Left colon (tissue), 2 donors: Measurements from ENCODE around the gene TCTN2. TPM values are rescaled to one million over a fixed set of nuclear protein-coding genes. Genes with fewer than 3 reads are reported as not detected.
A peak's percentile ranks its signal among the peaks of the same experiment; 100 is the strongest.

Experiments
- ATAC-seq: fragments of 200-7000 bp; cut with Tn5 transposase; one replicate; pipeline ENCODE4 v1.9.1; 2020; ENCODE audit warnings: mild to moderate bottlenecking, moderate library complexity
- DNase-seq, 2 donors: peaks; one replicate each; pipeline ENCODE4 v3.0.0-alpha.2; 2020
- intact Hi-C, 2 donors: fragments of 100-400 bp; cut with DNase I in 1 of 2; cut with micrococcal nuclease in 1 of 2; formaldehyde crosslinking; loops; one replicate each; pipeline versions ENCODE4 v1.11.2 to v1.14.0; 2022; cut with DNase I, micrococcal nuclease
- total RNA-seq, 2 donors: library from RNA; stranded (reverse); fragmentation: NEBNext Ultra II Directional; extraction: Animal tissue kit (Norgen Biotek cat#: 25700); gene quantifications; one replicate each; pipeline ENCODE4 v1.2.1, GENCODE V29; 2021
- donor health status: DM: no; HTN: no; CAD: no.
- donor health status: DM: yes; HTN: yes; CAD: no.

The TCTN2 gene
- total RNA-seq, 2 donors from 2014 or later: 4.8 to 6.0 TPM

DNA sequence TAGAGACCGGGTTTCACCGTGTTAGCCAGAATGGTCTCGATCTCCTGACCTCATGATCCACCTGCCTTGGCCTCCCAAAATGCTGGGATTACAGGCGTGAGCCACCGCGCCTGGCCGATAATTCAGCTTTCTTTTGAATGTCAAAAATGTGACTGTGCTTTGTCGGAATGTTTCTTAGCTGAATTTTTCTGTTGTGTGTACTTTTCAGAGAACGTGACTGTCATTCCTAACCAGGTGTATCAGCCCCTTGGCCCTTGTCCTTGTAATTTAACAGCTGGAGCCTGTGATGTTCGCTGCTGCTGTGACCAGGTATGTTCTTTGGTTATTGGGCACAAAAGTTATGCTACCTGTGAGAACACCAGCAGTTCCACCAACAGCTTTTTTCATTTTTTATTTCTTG, 8.1 kb downstream of the TCTN2 start:
- intact Hi-C loops: no loop called here
- DNase-seq (no peak), ATAC-seq (no peak)

GRCh38 chr12:123681605-123682004, 10.7 kb downstream of the TCTN2 start:
- no peak for DNase-seq
- no peak for ATAC-seq
- intact Hi-C loops: no loop called here

DNA sequence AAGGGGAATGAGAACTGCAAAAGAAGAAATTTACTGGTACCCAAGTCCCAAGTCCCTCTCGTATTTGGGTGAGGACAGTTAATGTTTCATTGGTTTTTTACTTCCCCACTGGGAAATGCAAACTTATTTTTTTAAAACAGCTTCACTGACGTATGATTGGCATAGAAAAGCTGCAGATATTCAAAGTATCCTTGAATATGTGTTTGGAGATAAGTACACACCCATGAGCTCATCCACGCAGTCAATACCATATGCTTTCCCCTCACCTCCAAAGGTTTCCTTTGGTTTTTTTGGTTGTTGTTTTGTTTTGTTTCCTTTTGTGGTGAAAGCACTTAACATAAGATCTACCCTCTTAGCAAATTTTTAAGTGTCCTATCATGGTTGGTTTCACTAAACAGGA, 13.1 kb downstream of the TCTN2 start:
- intact Hi-C loops: no loop called here
- ATAC-seq: no peak

DNA sequence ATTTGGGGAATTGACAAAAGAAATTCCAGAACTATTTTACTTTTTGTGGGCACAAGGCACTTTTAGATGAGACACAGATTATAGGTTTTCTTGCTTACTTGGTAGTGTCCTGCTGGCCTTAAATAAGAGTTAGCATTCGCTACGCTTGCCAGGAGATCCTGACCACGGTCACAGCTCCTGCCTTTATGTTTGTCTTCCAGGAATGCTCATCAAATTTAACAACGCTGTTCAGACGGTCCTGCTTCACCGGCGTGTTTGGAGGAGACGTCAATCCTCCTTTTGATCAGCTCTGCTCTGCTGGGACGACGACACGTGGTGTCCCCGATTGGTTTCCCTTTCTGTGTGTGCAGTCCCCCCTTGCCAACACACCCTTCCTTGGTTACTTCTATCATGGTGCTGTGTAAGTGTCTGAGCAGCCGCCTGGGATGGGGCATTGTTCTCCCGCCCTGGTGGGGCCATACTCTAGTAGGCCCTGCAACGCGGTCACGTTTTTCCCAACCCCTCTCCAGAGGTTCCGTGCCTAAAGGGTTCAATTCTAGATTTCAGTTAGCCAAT, 15.8 kb downstream of the TCTN2 start:
- ATAC-seq: no peak

More for the DNA sequence above, 13.1 kb downstream of the TCTN2 start:
- no peak for DNase-seq

DNA sequence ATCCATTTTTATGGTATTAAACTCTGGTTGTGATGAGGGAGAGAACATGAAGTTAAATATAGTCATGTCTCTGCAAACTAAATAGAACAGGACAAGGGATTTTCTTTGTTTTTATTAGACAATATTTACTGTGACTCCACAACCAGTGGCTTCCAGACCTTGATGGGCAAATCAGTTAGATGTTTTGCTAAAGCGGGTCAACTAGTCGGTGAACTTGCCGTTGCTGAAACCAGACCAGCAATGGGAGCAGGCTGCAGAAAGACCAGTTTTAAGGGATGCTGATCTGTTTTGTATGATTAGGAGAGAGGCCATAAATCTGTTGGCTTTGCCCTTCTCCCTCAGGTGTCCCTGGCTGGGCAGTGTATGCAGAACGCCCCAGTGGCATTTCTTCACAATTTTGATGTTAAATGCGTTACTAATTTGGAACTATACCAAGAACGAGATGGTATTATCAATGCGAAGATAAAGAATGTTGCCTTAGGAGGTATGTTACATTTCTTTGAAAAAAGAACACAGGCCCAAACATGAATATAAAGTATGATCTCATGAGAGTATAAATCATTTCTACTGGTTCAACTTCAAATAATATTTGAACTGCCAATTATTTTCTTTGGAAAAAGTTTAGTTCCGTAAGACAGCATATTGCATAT, 19.4 kb downstream of the TCTN2 start:
- no peak for DNase-seq
- no peak for ATAC-seq
- intact Hi-C loops: no loop called here

More for the DNA sequence above, 15.8 kb downstream of the TCTN2 start:
- intact Hi-C loops: no loop called here
- DNase-seq: no peak

- DNase-seq (no peak), ATAC-seq (no peak)
- intact Hi-C loops: no loop called here
Observed at GRCh38 chr12:123696207-123696606, 25.3 kb downstream of the TCTN2 start.

GRCh38 chr12:123696646-123697045, 25.7 kb downstream of the TCTN2 start:
- DNase-seq (no peak), ATAC-seq (peak; percentile 64)
- intact Hi-C loops: no loop called here

GRCh38 chr12:123705935-123706334, 35.0 kb downstream of the TCTN2 start:
- DNase-seq: no peak
- ATAC-seq: no peak
- intact Hi-C loops: no loop called here

GRCh38 chr12:123707466-123707865, 36.6 kb downstream of the TCTN2 start:
- intact Hi-C loops: no loop called here
- DNase-seq (no peak), ATAC-seq (no peak)

- DNase-seq: peak in 1 of 2 donors; percentile 9
- ATAC-seq: no peak
- intact Hi-C loops: no loop called here
Observed at GRCh38 chr12:123712780-123713319, 41.9 kb downstream of the TCTN2 start.

GRCh38 chr12:123713398-123713797, 42.5 kb downstream of the TCTN2 start:
- DNase-seq: peak; percentile 23 to 44
- peak; percentile 74 for ATAC-seq
- intact Hi-C loops: no loop called here

GRCh38 chr12:123713823-123714585, 43.1 kb downstream of the TCTN2 start:
- DNase-seq (peak; percentile 36 to 44), ATAC-seq (peak; percentile 28)
- intact Hi-C loops: no loop called here

GRCh38 chr12:123715195-123715594, 44.3 kb downstream of the TCTN2 start:
- intact Hi-C loops: no loop called here
- ATAC-seq (no peak), DNase-seq (no peak)

DNA sequence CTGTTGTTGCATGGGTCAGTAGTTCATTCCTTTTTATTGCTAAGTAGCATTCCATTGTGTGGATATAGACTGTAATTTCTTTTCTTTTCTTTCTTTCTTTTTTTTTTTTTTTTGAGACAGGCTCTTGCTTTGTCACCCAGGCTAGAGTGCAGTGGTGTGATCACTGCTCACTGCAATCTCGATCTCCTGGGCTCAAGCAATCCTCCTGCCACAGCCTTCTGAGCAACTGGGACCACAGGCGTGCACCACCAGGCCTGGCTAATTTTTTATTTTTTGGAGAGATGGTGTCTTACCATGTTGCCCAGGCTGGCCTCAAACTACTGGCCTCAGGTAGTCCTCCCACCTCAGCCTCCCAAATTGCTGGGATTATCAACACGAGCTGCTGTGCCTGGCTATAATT, 46.4 kb downstream of the TCTN2 start:
- ATAC-seq: no peak
- no peak for DNase-seq
- intact Hi-C loops: no loop called here

- DNase-seq (no peak), ATAC-seq (no peak)
- intact Hi-C loops: no loop called here
Observed at GRCh38 chr12:123720141-123720814, 49.4 kb downstream of the TCTN2 start.

DNA sequence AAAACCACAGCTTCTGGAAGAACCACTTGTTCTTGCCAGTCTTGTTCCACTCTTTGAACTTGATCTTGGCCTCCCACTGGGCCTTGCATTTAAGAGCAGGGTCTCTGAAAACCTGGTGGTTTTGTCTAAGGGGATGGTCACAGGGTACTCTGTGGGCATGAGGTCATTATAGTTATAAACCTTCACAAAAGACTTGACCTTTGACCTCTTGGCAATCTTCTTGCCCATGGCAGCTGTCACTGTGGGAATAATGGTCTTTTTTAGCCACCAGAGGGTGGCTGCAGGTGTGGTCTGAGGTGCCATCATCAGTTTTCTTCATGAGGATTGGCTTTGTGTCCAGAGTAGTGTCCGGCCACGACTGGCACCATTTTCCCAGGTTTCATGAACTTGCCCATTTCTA, 50.3 kb downstream of the TCTN2 start:
- intact Hi-C loops: no loop called here
- DNase-seq: no peak

DNA sequence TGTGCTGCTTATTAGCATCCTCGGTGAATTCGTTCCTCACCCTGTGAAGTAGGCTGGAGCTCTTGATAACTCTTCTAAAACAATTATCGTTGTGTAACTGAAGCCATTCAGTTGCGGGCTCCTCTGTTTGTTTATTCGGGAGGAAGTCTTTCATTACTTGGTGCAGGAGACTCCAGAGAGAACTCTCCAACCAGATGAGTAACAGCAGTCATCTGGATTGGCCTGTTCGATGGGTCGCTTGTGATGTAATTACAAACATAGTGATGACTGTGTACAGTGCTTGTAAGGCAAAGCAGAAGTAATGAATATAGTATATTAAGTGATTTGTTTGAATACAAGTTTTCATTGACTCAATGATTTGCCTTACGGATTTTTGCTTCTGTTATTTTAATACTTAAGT, 52.1 kb downstream of the TCTN2 start:
- DNase-seq: no peak
- ATAC-seq: no peak
- intact Hi-C loops: no loop called here

More for the DNA sequence above, 50.3 kb downstream of the TCTN2 start:
- no peak for ATAC-seq

GRCh38 chr12:123723765-123724164, 52.9 kb downstream of the TCTN2 start:
- ATAC-seq: no peak
- DNase-seq: no peak
- intact Hi-C loops: no loop called here

DNA sequence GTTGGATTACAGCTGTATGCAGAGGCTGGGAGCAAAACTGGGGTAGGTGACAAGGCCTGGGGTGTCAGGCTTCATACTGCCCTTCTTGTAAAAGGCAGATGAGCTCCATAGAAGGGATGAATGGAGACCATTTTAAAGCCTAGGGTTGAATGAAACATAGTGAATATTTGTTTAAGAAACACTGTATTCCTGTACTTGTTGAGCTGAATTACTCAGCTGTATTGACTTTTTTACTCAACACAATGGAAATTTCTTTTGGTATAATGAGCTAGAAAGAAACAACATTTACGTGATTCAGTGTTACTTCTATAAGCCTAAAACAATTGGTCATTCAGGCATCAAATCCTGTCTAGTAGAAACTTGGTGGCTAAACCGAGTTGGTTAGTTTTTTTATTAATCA, 55.3 kb downstream of the TCTN2 start:
- intact Hi-C loops: no loop called here
- ATAC-seq: no peak
- no peak for DNase-seq
